ENCODE results near the gene TMEM41B. TPM values are rescaled to one million over a fixed set of nuclear protein-coding genes. Genes with fewer than 3 reads are reported as not detected.
"Not testable (repeated sequence)": the region's sequence is repeated elsewhere in the genome, so short reads cannot be mapped to it uniquely, and the experiment has no call there.

Gene TMEM41B
- total RNA-seq, 4 donors from 2014 or later: 9.4 to 24.9 (median 15.5) TPM

GRCh38 chr11:9332655-9333054, 18.3 kb upstream of the TMEM41B start:
- Histone ChIP-seq H3K27ac (no peak overlapping the region), H3K9me3 (no peaks in the 10 kb centered on the region), H3K36me3 (no peaks in the 10 kb centered on the region), H3K4me3 (no peak overlapping the region), H3K27me3 (no peaks in the 10 kb centered on the region), H3K4me1 (no peaks in the 10 kb centered on the region)
- no peak for ATAC-seq
- in situ Hi-C loops (cut with MboI; ENCODE audit: low sequenced_read_pairs in 4 of 4) (no loop called here), intact Hi-C loops (cut with DNase I; ENCODE audit: low total_unique reads) (no loop called here)
- TF ChIP-seq CTCF (IDR thresholded peaks at IDR 0.05 in 4 of 5, conservative IDR thresholded peaks at IDR 0.05 in 1 of 5) (no peak), POLR2A (IDR thresholded peaks at IDR 0.05) (no peak)
- DNase-seq: no peak

- H3K4me1 ChIP-seq: no peaks in the 10 kb centered on the region
- intact Hi-C loops (cut with DNase I; ENCODE audit: low total_unique reads): no loop called here
- H3K9me3 ChIP-seq: no peaks in the 10 kb centered on the region
- TF ChIP-seq POLR2A (IDR thresholded peaks at IDR 0.05) (no peak), CTCF (IDR thresholded peaks at IDR 0.05 in 4 of 5, conservative IDR thresholded peaks at IDR 0.05 in 1 of 5) (no peak)
- no peak overlapping the region for H3K27ac ChIP-seq
- DNase-seq: no peak
- no peak overlapping the region for H3K4me3 ChIP-seq
- H3K36me3 ChIP-seq: no peaks in the 10 kb centered on the region
- ATAC-seq: no peak
- in situ Hi-C loops (cut with MboI; ENCODE audit: low sequenced_read_pairs in 4 of 4): no loop called here
- no peaks in the 10 kb centered on the region for H3K27me3 ChIP-seq
Observed at GRCh38 chr11:9330387-9331384, 16.3 kb upstream of the TMEM41B start.

- no peak for DNase-seq
- H3K4me3 ChIP-seq: no peak overlapping the region
- H3K9me3 ChIP-seq: no peaks in the 10 kb centered on the region
- TF ChIP-seq CTCF (IDR thresholded peaks at IDR 0.05 in 4 of 5, conservative IDR thresholded peaks at IDR 0.05 in 1 of 5): no peak
- TF ChIP-seq POLR2A (IDR thresholded peaks at IDR 0.05): no peak
- intact Hi-C loops (cut with DNase I; ENCODE audit: low total_unique reads) (no loop called here), in situ Hi-C loops (cut with MboI; ENCODE audit: low sequenced_read_pairs in 4 of 4) (no loop called here)
- H3K27me3 ChIP-seq: peaks cover 0 to 9% (median 0%) of the 10 kb centered on the region in 3 donors
- peaks cover 0 to 3% of the 10 kb centered on the region in 2 donors for H3K4me1 ChIP-seq
- no peaks in the 10 kb centered on the region for H3K36me3 ChIP-seq
- no peak overlapping the region for H3K27ac ChIP-seq
- ATAC-seq: no peak
Observed at GRCh38 chr11:9320047-9320446, 5.7 kb upstream of the TMEM41B start.

GRCh38 chr11:9319377-9320001, 5.1 kb upstream of the TMEM41B start:
- in situ Hi-C loops (cut with MboI; ENCODE audit: low sequenced_read_pairs in 4 of 4): loop anchor here in 1 of 4 donors (10.0 kb wide), 1 partner anchor 55 kb away; no protein-coding TSS in a partner anchor
- H3K27ac ChIP-seq; H3K36me3 ChIP-seq; intact Hi-C loops (cut with DNase I; ENCODE audit: low total_unique reads); H3K9me3 ChIP-seq; ATAC-seq; H3K27me3 ChIP-seq; DNase-seq; H3K4me3 ChIP-seq; H3K4me1 ChIP-seq: not testable (repeated sequence)

GRCh38 chr11:9318442-9319376, 4.3 kb upstream of the TMEM41B start:
- H3K4me3 ChIP-seq; H3K4me1 ChIP-seq; intact Hi-C loops (cut with DNase I; ENCODE audit: low total_unique reads); H3K27me3 ChIP-seq; H3K36me3 ChIP-seq; H3K9me3 ChIP-seq; ATAC-seq; DNase-seq; H3K27ac ChIP-seq: not testable (repeated sequence)
- in situ Hi-C loops (cut with MboI; ENCODE audit: low sequenced_read_pairs in 4 of 4): loop anchor here in 1 of 4 donors (10.0 kb wide), 1 partner anchor 56 kb away; no protein-coding TSS in a partner anchor

Data from gastrocnemius medialis (tissue), 4 donors.